COLO668 (cell line): ENCODE data around the gene ZNF804B.

Experiments
- DNase-seq: peaks from one replicate; lab custom pipeline; 2025; ENCODE audit not compliant: unreplicated experiment; lab: John Stamatoyannopoulos, UW

The ZNF804B gene

GRCh38 chr7:89247207-89247606 is 487.7 kb downstream of the ZNF804B start:
- DNase-seq = no peak

- DNase-seq = no peak
Measured at GRCh38 chr7:89259085-89259484, 499.6 kb downstream of the ZNF804B start.

- no peak for DNase-seq
Measured at GRCh38 chr7:89264126-89264525, 504.6 kb downstream of the ZNF804B start.

- no peak for DNase-seq
Measured at GRCh38 chr7:89265631-89266030, 506.1 kb downstream of the ZNF804B start.

- DNase-seq = no peak
Measured at GRCh38 chr7:89283302-89283701, 523.8 kb downstream of the ZNF804B start.

GRCh38 chr7:89308535-89308934 is 549.0 kb downstream of the ZNF804B start:
- no peak for DNase-seq

- no peak for DNase-seq
Measured at GRCh38 chr7:89311886-89312285, 552.4 kb downstream of the ZNF804B start.

- no peak for DNase-seq
Measured at GRCh38 chr7:89312551-89312950, 553.1 kb downstream of the ZNF804B start.

GRCh38 chr7:89316584-89317251 is 557.2 kb downstream of the ZNF804B start:
- DNase-seq = no peak

GRCh38 chr7:89332026-89332425 is 572.5 kb downstream of the ZNF804B start:
- no peak for DNase-seq

- DNase-seq = no peak
Measured at GRCh38 chr7:89334797-89335196, 575.3 kb downstream of the ZNF804B start.

GRCh38 chr7:89335490-89335889 is 576.0 kb downstream of the ZNF804B start:
- no peak for DNase-seq

- DNase-seq = no peak
Measured at GRCh38 chr7:89336121-89336520, 576.6 kb downstream of the ZNF804B start.

- no peak for DNase-seq
Measured at GRCh38 chr7:89339748-89340147, 580.2 kb downstream of the ZNF804B start.

GRCh38 chr7:89357121-89357520 is 597.6 kb downstream of the ZNF804B start:
- DNase-seq = no peak

- no peak for DNase-seq
Measured at GRCh38 chr7:89377219-89377618, 617.7 kb downstream of the ZNF804B start.

GRCh38 chr7:89385411-89385810 is 625.9 kb downstream of the ZNF804B start:
- no peak for DNase-seq
